AG04450 (cell line): ENCODE measurements around the gene WNT7A. TPM values are rescaled to one million over a fixed set of nuclear protein-coding genes. Genes with fewer than 3 reads are reported as not detected.

Experiments
- CTCF ChIA-PET: fragments of 300-600, 350-600 bp; formaldehyde crosslinking; extraction: SDS; loops from one replicate; lab custom pipeline; 2022; ENCODE audit warnings: antibody characterized with exemption, inconsistent platforms; lab: Charles Lee
- POLR2A ChIA-PET: fragments of 350-600 bp; formaldehyde crosslinking; extraction: SDS; loops from one replicate; lab custom pipeline; 2021; ENCODE audit warnings: antibody characterized with exemption, inconsistent platforms; lab: Yijun Ruan, JAX
- DNase-seq: peaks from one replicate; pipeline ENCODE4 v3.0.0-alpha.2; 2011; ENCODE audit warnings: low read depth, low spot score
- H3K27ac ChIP-seq: one replicate; pipeline ENCODE4 v1.5.1; 2012; ENCODE audit warnings: low read depth, low read length, control low read depth
- H3K27me3 ChIP-seq: one replicate; pipeline ENCODE4 v1.6.0; 2012; ENCODE audit warnings: low read length; ENCODE audit not compliant: control insufficient read depth, insufficient read depth
- H3K4me3 ChIP-seq: 2 replicates; pipeline ENCODE4 v1.5.1; 2011; ENCODE audit warnings: mild to moderate bottlenecking, low read depth, low read length, control low read depth
- H3K9me3 ChIP-seq: 2 replicates; pipeline ENCODE4 v1.5.1; 2012; ENCODE audit warnings: low read length; ENCODE audit not compliant: control insufficient read depth, insufficient read depth
- polyA plus RNA-seq: library from polyadenylated mRNA; depleted of rRNA; stranded (reverse); fragments of >200 nt; gene quantifications from 2 replicates; pipeline ENCODE4 v1.2.3, GENCODE V29; 2011; rRNA removed
- TF ChIP-seq, protein P1 (sequence below): IDR thresholded peaks from 2 replicates; pipeline ENCODE4 v1.5.1; 2011; ENCODE audit warnings: low read depth, low read length, control low read depth, inconsistent platforms

WNT7A gene
- polyA plus RNA-seq, 1 experiment: not detected

- Histone ChIP-seq H3K27me3 (peaks cover 2% of the 10 kb centered on the region), H3K4me3 (no peak overlapping the region), H3K27ac (no peak overlapping the region), H3K9me3 (peaks cover 38% of the 10 kb centered on the region; the same call in 1 of the 2 replicates)
- DNase-seq: no peak
- TF ChIP-seq, protein P1, sequence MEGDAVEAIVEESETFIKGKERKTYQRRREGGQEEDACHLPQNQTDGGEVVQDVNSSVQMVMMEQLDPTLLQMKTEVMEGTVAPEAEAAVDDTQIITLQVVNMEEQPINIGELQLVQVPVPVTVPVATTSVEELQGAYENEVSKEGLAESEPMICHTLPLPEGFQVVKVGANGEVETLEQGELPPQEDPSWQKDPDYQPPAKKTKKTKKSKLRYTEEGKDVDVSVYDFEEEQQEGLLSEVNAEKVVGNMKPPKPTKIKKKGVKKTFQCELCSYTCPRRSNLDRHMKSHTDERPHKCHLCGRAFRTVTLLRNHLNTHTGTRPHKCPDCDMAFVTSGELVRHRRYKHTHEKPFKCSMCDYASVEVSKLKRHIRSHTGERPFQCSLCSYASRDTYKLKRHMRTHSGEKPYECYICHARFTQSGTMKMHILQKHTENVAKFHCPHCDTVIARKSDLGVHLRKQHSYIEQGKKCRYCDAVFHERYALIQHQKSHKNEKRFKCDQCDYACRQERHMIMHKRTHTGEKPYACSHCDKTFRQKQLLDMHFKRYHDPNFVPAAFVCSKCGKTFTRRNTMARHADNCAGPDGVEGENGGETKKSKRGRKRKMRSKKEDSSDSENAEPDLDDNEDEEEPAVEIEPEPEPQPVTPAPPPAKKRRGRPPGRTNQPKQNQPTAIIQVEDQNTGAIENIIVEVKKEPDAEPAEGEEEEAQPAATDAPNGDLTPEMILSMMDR: no peak
- CTCF ChIA-PET: no interaction called here
- POLR2A ChIA-PET: no interaction called here
Measured at GRCh38 chr3:13769422-13769821, 110.4 kb downstream of the WNT7A start.

DNA sequence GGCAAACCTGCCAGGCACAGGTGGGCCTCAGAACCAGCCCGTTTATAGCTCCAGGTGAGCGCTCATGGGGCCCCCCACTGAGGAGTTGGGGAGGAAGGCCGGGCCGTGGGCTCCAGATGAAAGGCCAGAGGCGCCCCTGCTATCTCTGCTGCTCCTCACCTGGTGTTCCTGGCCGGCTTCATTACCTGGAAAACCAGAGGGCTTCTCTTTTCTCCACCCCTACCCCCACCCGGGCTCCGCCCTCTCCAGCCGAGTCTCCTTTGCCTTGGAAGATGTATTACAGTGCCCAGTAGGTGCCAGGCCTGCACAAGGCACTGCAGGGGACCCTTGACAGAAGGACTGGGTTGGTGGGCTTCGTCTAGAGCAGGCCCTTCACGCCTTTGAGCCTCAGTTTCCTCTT is 111.4 kb downstream of the WNT7A start:
- Histone ChIP-seq H3K27me3 (peaks cover 2% of the 10 kb centered on the region), H3K9me3 (peaks cover 38% of the 10 kb centered on the region), H3K4me3 (no peak overlapping the region), H3K27ac (no peak overlapping the region)
- POLR2A ChIA-PET: no interaction called here
- TF ChIP-seq, protein P1: no peak
- DNase-seq: no peak
- CTCF ChIA-PET: no interaction called here

DNA sequence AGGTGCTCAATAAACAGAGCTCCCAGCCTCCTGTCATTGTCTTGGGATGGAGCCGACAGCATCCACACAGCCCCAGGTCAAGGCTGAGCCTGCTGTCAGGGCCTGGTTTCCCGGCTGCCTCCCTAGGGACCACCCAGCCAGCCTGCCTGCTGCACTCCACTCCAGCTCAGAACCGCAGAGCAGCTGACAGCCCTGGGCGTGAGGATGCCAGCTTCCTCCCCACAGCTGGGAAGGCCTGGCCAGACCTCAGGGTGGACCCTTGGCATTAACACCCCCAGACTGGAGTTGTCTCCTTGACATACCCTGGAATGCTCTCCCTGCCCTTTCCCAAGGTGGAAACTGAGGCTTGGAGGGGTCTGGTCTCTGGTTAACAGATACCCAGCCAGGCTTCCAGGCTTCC is 112.0 kb downstream of the WNT7A start:
- CTCF ChIA-PET: no interaction called here
- no peak for DNase-seq
- POLR2A ChIA-PET: no interaction called here

GRCh38 chr3:13767030-13767429 is 112.8 kb downstream of the WNT7A start:
- TF ChIP-seq, protein P1: no peak
- Histone ChIP-seq H3K9me3 (peaks cover 24% of the 10 kb centered on the region), H3K27me3 (peaks cover 2% of the 10 kb centered on the region), H3K4me3 (no peak overlapping the region), H3K27ac (no peak overlapping the region)
- ChIA-PET POLR2A (no interaction called here), CTCF (no interaction called here)
- DNase-seq: no peak

More for the DNA sequence above, 112.0 kb downstream of the WNT7A start:
- H3K27ac ChIP-seq: no peak overlapping the region
- no peak overlapping the region for H3K4me3 ChIP-seq
- H3K27me3 ChIP-seq: peaks cover 2% of the 10 kb centered on the region
- TF ChIP-seq, protein P1: no peak
- H3K9me3 ChIP-seq: peaks cover 32% of the 10 kb centered on the region

Other genes starting within 250 kb of the WNT7A start
- gene CHCHD4, start 244.8 kb upstream of the WNT7A start, polyA plus RNA-seq: 9.8 and 11.4 TPM in 2 replicates
- gene TMEM43, start 245.0 kb upstream of the WNT7A start, polyA plus RNA-seq: 111 and 117 TPM in 2 replicates